HuH-7.5 (cell line): ENCODE measurements around the gene ATP8B4.

ENCODE experiments used
- DNase-seq: peaks from one replicate; pipeline ENCODE4 v3.0.0; 2011; ENCODE audit warnings: low spot score

Gene ATP8B4

GRCh38 chr15:50059883-50060282 lies 59.1 kb downstream of the ATP8B4 start:
- no peak for DNase-seq

GRCh38 chr15:50059203-50059772 lies 59.7 kb downstream of the ATP8B4 start:
- DNase-seq, result no peak

GRCh38 chr15:50057905-50058639 lies 61.0 kb downstream of the ATP8B4 start:
- no peak for DNase-seq

- DNase-seq, result no peak
These were observed 61.8 kb downstream of the ATP8B4 start for GRCh38 chr15:50057196-50057595.

GRCh38 chr15:50055750-50056157 lies 63.3 kb downstream of the ATP8B4 start:
- DNase-seq, result no peak

- DNase-seq, result no peak
These were observed 63.7 kb downstream of the ATP8B4 start for GRCh38 chr15:50055332-50055731.

GRCh38 chr15:50053055-50053856 lies 65.8 kb downstream of the ATP8B4 start:
- DNase-seq, result no peak

GRCh38 chr15:50051811-50052419 lies 67.1 kb downstream of the ATP8B4 start:
- DNase-seq, result peak; percentile 15

- DNase-seq, result no peak
These were observed 67.9 kb downstream of the ATP8B4 start for GRCh38 chr15:50050986-50051743.

- DNase-seq, result no peak
These were observed 69.2 kb downstream of the ATP8B4 start for GRCh38 chr15:50049871-50050270.

- DNase-seq, result no peak
These were observed 72.2 kb downstream of the ATP8B4 start for GRCh38 chr15:50046867-50047266.

- no peak for DNase-seq
These were observed 72.9 kb downstream of the ATP8B4 start for GRCh38 chr15:50046159-50046558.

GRCh38 chr15:50044904-50045303 lies 74.1 kb downstream of the ATP8B4 start:
- DNase-seq, result no peak

- no peak for DNase-seq
These were observed 74.6 kb downstream of the ATP8B4 start for GRCh38 chr15:50044406-50044805.

- DNase-seq, result no peak
These were observed 76.3 kb downstream of the ATP8B4 start for GRCh38 chr15:50042775-50043174.

- no peak for DNase-seq
These were observed 88.6 kb downstream of the ATP8B4 start for GRCh38 chr15:50030456-50030855.

GRCh38 chr15:50028326-50028725 lies 90.7 kb downstream of the ATP8B4 start:
- DNase-seq, result no peak

- no peak for DNase-seq
These were observed 94.8 kb downstream of the ATP8B4 start for GRCh38 chr15:50024281-50024680.

GRCh38 chr15:50018491-50018890 lies 100.5 kb downstream of the ATP8B4 start:
- no peak for DNase-seq

GRCh38 chr15:50017522-50017921 lies 101.5 kb downstream of the ATP8B4 start:
- DNase-seq, result no peak

GRCh38 chr15:50016951-50017350 lies 102.1 kb downstream of the ATP8B4 start:
- no peak for DNase-seq

GRCh38 chr15:50012790-50013189 lies 106.2 kb downstream of the ATP8B4 start:
- DNase-seq, result no peak
